NCI-H526 (cell line): ENCODE data around the gene PCCA.

Source experiments
- DNase-seq, 2 experiments: peaks; one replicate each; lab custom pipeline; 2025; lab: John Stamatoyannopoulos, UW

PCCA gene

DNA sequence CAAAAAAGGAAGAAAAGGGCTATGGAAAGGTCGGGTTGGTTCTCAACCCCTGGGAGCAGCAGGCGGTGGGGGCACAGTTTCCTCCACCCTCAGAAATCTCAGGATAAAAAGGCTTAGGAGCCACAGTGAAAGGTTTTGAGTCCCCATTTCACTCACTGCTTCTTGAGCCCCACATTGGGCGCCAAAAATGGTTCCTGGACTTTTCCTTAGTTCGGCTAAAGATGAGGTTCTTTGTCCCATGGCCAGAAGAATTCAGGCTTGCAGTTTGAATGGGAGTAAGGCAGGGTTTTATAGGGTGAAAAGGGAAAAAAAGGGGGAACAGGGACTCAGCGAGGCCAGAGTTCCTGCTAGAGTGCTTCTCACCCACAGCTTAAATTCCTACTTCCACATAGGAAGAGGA lies 320.2 kb downstream of the PCCA start:
- no peak for DNase-seq

DNA sequence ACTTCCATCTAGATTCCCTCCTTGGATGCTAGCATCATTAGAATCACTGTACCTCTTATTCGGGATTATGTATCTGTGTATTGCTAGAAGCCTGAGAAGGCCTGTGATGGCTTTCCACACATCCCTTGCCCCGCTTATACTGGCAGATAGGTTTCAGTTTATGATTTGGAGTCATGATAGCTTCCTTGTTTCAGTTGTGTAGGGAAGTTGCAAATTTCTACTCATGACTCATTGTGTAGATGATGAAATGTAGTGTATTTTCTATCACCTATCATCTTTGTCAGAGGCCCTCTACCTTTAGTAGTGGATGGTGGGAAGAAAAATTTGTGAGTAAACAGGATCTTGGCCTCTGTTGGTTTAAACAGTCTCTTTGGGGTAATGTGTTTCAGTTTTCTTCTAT lies 334.5 kb downstream of the PCCA start:
- DNase-seq = no peak

DNA sequence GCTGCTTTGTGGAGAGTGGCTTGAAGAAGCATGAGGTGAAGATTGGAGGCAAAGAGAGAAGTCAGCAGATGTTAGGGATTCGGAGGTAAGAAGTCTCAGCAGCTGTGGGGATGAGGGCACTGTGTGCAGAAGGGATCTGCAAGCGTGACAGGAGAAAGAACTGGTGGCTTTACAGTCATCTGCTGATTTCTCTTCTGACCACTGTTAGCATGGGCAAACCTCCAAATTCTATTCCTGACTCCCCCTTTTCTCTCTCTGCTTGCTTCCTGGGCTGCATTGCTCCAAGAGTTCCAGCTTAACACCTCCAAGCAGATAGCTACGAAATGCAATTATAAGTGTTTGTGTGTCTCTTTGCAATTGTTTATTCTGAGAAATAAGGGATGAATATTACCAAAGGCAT lies 340.1 kb downstream of the PCCA start:
- no peak for DNase-seq

DNA sequence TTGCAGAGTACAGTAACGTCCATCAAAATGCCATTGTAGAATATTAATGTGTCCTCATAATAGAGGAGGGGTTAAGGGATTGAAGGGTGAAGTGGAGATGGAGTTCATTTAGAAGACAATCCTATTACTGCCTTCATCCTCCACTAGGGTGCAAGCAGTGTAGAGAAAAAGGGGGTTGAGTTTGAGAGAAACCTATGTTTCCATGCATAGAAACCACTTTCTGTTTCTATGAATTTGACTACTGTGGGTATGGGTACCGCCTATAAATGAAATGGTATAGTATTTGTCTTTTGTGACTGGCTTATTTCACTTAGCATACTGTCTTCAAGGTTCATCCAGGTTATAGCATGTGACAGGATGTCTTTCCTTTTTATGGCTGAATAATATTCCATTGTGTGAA lies 343.7 kb downstream of the PCCA start:
- DNase-seq = no peak

DNA sequence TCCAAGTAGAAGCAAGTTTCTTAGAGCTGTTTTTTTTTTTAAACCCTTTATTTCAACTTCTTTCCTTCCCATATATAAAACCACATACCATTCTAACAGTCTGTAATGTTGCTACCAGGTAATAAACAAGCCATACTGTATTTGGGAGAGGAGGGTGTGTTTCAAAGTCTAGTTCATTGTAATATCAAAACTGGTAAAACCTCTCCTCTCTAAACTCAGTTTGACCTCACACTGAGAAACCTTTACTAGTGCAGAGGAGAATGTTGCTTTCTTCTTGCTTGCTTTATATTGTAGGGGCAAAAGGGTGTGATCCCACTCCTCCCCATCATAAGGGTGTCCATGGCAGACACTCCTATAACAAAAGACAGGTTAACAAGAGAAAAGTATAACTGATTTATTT lies 344.6 kb downstream of the PCCA start:
- no peak for DNase-seq

DNA sequence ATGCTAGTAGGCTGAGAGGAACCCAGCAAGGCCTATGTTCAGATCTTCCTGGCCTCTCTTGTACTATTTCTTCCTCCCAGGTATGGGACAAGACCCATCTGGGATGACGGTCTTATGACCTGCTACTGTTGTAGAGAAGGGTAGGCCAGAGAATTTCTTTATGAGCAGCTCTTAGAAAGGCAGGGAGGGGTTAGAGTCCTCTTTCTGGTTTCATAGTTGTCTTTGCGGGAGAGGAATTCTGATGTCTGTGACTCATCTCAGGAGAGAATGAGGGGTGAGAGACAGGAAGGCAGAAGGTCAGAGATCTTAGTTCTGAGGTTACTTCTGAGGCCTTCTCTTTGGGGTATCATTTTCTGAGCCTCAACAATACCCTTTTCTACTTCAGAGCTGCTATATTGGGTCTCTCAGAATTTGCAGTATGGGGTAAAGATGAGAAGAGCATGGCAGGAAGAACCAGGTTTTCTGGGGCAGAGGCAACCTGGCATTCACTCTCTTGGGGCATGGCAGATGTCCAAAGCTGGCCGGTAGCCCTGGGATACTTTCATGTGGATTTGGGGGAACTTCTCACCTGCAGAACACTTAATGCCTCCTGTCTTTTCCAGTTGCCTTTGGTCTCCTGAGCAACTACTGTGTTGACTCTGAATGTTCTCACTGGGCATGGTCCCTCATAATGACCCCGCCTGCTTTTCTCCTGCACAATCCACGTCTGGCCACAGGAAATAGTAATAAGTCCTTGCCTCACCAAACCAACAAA lies 345.3 kb downstream of the PCCA start:
- DNase-seq = no peak

DNA sequence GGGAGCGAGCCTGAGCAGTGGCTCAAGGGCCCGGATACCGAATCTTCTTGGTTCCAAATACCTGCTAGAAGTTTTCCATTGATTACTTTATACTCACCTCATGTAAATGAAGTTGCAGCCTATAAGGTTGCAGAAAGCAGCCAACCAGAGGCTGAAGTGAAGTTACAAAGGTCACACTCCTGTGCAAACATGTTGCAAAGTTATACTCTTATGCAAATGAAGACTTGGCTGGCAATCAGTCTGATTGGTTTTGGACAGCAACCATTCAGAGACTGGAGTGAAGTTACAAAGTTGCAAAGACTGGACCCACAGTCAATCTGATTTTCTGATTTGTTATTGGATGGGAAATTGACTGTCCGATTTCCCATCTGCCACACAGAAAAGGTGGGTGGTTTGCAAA lies 347.2 kb downstream of the PCCA start:
- DNase-seq = peak in 1 of 2 experiments; percentile 28

DNA sequence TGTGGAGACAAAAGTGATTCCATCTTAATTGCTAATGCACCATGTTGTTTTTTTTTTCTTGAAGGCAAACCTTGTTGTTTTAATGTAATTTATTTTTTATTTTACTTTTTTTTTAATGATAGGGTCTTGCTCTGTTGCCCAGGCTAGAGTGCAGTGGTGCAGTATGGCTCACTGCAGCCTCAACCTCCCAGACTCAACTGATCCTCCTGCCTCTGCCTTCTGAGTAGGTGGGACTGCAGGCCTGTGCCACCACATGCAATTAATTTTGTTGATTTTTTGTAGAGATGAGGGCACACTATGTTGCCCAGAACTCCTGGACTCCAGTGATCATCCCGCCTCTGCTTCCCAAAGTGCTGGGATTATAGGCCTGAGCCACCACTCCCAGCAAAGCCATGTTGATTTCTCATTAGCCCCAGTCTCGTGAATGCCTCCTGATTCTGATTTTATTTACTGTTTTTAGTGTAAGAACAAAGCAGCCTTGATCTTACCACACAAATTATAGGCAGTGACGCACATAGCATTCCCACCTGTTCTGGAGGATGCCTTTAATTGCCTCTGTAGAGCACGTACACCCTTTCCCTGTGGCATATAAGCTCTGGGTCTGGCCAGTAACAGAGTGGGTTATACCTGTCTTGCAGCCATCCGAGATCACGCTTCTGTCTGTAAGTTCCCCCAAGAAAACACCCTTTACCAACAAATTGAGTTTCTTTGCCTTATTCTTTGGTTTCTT lies 349.3 kb downstream of the PCCA start:
- no peak for DNase-seq

DNA sequence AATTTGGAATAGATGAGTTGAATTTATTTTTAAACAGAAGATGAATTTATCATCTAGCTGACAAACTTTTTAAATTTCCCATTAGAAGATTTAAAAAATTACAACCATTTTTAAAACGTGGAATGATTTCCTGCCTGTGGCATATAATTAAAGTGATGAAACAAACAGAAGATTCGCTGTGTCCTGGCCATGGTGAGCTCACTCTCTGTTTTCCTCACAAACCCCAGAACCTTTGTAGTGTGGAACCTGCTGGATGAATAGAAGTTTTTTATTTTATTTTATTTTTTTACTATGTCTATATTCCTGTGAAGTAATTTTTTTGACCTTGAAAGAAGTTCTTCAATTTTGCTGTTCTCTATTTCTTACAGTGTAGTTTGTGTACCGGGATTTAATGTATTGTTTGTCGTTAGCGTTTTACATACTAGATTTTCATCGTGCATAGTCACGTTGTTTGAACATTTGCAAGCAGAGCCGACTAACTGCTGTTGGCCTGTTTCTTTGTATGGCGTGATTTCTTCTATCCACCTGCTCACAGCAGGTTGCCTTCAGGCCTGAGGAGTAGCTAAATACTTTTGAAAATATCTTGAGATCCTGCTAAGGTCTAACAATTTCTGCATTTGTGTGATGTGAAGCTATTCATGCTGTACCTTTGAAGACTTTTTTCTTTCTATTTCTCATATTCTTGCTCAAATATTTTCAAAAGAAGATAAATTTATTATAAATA lies 350.5 kb downstream of the PCCA start:
- DNase-seq = peak; percentile 11 to 55

DNA sequence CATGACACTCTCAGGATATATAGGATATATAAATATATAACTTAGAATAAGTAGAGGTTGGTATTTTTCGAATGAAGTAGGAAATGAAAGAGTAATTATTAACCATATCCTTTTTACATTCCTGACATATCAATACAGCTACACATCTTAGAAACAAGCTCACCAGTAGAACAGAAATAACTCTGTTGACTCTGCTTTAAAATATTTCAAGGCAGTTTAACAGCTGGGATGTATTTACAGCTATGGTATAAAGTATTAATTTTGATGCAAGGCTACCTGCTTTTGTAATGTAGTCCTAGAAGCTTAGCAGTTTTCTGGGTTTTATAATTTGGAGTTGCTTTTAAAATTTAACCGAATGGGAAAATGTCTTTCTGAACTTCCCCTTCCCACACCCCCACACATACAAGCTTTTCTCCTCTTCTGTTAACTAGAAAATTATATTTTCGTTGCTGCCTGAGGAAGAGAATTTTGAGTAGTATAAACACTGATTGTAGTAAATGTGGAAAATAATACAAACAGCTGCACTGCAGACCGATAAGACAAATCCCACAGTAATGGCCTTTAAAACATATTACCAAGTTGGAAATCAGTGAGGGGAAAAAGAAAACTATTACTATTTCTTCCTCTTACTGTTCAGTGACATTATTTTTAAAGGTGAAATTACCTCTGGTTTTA lies 352.0 kb downstream of the PCCA start:
- DNase-seq = no peak

DNA sequence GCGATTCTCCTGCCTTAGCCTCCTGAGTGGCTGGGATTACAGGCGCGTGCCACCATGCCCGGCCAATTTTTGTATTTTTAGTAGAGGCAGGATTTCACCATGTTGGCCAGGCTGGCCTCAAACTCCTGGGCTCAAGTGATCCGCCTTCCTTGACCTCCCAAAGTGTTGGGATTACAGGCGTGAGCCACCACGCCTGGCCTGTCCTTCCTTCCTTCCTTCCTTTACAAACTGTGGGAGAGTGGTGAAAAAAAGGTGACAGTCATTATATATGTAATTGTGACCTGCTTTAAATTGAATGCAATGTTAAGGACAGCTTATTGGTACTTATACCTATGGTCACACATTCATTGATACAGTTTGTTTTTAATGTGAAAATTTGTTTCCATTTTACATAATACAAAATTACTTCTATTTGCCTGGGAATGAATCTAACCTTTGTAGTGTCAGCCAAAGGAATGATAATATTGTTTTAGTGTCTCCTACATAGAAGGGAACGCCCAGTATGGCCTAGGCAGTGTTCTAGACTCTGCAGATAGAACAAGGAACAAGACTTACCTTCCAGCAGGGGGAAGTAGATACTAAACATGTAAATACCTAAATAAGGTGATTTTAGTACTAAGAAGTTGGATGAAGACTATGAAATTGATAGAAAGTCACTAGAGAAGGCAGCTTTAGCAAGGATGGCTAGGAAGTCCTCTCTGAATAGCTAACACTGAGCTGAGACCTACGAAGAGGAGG lies 353.4 kb downstream of the PCCA start:
- DNase-seq = no peak

DNA sequence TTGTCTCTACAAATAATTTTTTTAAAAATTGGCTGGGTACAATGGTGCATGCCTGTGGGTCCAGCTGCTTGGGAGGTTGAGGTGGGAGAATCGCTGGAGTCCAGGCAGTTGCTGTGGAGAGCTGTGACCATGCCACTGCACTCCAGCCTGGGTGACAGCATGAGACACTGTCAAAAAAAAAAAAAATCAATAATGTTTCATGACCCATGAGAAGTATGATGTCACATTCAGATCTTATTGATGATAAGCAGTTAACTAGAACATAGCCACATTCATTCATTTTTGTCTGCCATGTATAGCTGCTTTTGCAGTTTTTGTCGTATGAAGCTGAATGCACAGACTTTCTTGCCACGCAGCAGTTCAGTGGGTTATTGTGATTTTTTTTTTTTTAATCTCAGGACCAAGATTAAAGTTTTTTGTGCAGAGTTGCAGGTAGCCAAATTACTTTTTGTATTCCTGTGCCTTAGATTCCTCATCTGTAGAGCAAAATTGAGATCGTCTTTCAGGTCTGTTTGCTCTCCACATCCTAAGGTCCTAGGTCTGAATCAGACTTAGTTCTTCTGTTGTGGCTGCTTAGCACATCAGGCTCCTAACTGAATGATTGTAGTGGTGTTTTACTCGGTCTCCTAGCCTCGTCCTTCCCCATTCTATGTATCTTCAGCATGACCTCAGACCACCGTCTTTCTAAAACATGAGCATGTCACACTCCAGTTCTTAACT lies 354.5 kb downstream of the PCCA start:
- no peak for DNase-seq

DNA sequence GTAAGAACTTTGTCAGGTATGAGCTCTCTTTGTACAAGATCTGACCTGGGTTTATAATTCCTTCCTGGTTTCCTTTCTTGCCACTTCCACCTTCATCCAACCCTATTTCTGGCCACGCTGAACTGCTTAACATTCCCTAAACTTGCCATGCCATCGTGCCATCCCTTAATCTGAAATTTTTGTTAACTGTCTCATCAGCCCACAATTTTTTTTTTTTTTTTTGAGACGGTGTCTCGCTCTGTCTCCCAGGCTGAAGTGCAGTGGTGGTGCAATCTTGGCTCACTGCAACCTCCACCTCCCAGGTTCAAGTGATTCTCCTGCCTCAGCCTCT lies 355.1 kb downstream of the PCCA start:
- no peak for DNase-seq

DNA sequence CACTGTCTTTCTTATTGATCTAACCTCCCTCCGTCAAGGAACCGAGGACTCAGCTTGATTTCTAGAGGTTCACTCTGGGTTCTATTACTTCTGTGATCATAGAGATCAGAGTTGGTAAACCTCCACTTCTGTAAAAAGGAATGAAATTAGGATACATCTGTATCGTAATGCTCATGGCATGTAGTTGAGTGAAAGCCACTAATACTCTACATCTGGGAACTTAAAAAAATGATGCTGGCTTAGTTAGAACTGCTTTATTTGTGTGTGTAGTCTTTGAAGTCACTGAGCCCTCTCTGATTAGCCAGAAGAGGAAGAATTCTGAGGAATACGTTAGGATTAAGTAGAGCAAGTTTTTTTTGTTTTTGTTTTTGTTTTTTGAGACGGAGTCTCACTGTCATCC lies 358.9 kb downstream of the PCCA start:
- DNase-seq = no peak

DNA sequence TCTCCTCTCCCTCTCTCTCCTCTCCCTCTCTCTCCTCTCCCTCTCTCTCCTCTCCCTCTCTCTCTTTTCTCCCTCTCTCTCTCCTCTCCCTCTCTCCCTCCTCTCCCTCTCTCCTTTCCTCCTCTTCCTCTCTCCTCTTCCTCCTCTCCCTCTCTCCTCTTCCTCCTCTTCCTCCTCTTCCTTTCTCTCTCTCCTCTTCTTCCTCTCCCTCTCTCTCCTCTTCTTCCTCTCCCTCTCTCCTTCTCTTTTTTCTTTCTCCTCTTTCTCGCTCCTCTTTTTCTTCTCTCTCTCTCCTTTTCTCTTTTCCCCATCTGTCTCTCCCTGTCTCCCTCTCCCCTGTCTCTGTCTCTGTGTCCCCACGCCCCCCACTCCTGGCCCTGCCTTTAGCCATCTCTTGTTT lies 363.0 kb downstream of the PCCA start:
- no peak for DNase-seq

DNA sequence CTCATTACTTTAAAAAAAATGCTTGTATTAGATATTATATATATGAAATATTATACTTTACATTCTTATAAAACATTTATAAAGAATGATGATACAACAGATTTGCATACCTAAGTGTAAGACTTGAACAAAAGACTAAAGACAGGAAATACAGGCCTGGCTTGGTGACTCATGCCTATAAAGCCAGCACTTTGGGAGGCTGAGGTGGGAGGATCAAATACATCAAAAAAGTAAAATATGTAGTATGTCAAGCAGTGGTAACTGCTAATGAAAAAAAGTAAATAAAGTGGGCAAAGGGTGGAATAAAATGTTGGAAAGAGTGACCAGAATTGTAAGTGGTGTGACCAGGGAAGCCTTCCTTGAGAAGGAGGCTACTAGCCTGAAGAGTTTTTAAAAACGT lies 366.0 kb downstream of the PCCA start:
- DNase-seq = no peak

DNA sequence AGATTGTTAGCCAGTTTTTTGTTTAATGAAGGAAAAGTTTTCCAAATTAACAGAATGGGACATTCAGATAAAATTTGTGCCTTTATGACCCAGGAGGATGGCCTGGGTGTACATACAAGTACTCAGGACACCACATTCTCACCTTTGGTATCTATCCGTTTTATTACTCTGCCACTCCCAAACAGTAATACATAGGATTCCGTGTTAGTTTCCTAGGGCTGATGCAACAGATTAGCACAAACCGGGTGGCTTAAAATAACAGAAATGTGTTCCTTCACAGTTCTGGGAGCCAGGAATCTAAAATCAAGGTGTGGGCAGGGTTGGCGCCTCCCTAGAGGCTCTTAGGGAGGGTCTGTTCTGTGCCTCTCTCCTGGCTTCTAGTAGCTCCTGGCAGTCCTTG lies 369.8 kb downstream of the PCCA start:
- DNase-seq = no peak

DNA sequence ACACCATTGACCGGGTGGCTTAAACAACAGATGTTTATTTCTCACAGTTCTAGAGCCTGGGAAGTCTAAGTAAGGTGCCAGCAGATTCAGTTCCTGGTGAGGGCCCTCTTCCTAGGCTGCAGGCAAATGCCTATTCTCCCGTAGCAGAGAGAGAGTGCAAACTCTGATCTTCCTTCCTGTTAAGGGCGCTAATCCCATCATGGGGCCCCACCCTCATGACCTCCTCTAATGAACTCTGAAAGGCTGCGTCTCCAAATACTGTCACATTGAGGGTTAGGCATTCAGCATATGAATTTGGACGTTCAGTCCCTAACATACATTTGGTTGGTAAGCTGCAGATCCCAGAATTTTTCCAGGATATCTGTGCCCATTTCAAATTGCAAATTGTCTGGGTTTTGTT lies 370.9 kb downstream of the PCCA start:
- no peak for DNase-seq

DNA sequence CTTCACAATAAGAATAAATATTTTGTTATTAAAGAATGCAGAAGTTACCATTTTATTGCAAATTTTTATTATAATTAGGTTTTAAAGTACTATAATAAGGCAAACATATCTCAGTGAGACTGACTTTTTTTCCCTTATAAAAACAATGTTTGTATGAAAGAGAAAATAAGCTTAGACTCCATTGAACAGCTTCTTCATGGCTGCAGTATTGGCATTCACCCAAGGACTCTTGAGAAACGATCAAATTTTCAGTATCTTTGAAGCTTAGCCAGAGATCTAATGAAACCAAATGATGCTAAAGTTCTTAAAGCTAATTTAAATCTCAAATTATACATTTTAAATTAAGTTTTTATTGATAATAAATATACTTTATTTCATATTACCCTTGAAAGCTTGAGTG lies 371.4 kb downstream of the PCCA start:
- no peak for DNase-seq

DNA sequence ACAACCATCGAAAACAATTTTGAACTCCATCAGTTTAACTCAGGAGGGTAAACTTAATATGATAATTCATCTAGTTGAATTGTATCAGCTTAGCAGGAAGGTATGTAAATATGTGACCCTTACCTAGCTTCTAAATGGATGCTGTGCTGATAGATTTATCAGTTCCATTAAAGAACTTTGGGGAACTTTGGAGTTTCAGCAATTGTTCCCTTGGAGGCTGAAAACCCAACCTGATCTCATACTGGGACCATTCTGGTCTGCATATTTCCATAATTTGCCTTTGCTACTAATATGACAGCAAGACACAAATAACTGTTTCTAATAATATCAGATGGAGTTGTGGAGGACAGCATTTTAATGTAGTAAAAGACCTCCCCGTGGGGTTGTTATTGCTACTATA lies 371.9 kb downstream of the PCCA start:
- DNase-seq = no peak

DNA sequence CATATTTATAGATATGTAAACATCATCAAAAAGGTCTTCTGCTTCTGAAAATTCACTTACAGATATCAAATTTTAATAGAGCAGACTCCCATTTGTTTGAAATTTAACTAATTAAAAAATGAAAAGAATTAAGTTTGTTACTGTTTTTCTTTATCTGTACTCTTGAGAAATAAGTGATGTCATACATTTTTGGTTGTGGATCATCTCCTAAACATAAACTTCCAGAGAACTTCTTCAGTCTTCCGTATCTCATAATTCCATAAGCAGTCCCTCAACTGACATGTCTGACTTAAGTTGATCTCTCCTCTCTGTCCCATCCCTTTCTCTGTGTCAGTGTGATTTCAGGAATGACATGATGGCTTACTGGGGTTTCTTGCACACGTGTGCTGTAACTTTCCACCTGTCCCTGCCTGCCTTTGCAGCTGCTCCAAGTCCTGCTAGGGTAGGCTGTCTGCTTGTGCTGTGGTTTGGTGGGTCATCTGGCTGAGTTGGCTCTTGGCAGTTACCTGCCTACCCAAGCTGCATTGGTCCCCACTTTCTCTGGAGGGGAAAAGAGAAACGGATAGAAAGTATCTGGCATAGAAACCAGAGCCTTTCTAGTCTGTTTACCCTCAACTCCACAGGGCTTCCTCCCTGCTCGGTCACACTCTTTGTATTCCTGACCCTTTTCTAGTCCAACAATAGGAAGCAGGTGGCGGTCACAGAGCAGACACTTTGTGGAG lies 372.6 kb downstream of the PCCA start:
- peak; percentile 83 to 84 for DNase-seq
